AG04449 (cell line): ENCODE results near the gene ANKRD13D.

ENCODE experiments used
- CTCF ChIA-PET: fragments of 350-600 bp; formaldehyde crosslinking; extraction: SDS; loops from one replicate; lab custom pipeline; 2021; ENCODE audit warnings: antibody characterized with exemption; lab: Yijun Ruan, JAX
- POLR2A ChIA-PET: fragments of 400-600, 350-600 bp; formaldehyde crosslinking; extraction: SDS; loops from one replicate; lab custom pipeline; 2020; ENCODE audit warnings: antibody characterized with exemption, inconsistent platforms; lab: Yijun Ruan, JAX
- DNase-seq: peaks from one replicate; pipeline ENCODE4 v3.0.0-alpha.2; 2010; ENCODE audit warnings: low read depth, low spot score
- H3K4me3 ChIP-seq: 2 replicates; pipeline ENCODE4 v1.5.1; 2011; ENCODE audit warnings: low read depth, mild to moderate bottlenecking, control low read depth, low read length
- TF ChIP-seq, protein P1 (sequence below): IDR thresholded peaks from one replicate; pipeline ENCODE4 v1.5.1; 2011; ENCODE audit warnings: mild to moderate bottlenecking, moderate library complexity, low read length, control low read depth, inconsistent platforms; ENCODE audit not compliant: insufficient read depth; ENCODE audit errors: missing control alignments

Gene ANKRD13D

DNA sequence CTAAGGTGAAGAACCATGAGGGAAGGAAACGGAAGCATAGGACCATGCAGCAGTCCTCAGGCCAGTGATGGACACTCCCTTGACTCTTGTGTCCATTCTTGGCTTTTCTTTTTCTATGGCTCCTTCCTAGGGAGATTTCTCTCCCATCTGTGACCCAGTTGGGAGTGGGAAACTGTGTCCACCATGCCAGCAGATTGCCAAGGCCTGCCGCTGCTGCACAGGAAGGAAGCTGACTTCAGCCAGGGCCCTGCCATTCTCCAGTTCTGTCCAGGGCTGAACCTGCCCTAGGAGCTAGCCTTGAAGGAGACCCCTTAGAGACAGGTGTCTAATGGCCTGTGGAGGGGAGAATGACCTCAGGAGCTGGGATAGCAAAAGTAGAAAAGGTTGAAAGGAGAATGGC lies 31.6 kb downstream of the ANKRD13D start:
- H3K4me3 ChIP-seq = no peak overlapping the region
- POLR2A ChIA-PET = no interaction called here
- TF ChIP-seq, protein P1, sequence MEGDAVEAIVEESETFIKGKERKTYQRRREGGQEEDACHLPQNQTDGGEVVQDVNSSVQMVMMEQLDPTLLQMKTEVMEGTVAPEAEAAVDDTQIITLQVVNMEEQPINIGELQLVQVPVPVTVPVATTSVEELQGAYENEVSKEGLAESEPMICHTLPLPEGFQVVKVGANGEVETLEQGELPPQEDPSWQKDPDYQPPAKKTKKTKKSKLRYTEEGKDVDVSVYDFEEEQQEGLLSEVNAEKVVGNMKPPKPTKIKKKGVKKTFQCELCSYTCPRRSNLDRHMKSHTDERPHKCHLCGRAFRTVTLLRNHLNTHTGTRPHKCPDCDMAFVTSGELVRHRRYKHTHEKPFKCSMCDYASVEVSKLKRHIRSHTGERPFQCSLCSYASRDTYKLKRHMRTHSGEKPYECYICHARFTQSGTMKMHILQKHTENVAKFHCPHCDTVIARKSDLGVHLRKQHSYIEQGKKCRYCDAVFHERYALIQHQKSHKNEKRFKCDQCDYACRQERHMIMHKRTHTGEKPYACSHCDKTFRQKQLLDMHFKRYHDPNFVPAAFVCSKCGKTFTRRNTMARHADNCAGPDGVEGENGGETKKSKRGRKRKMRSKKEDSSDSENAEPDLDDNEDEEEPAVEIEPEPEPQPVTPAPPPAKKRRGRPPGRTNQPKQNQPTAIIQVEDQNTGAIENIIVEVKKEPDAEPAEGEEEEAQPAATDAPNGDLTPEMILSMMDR = no peak
- no peak for DNase-seq
- CTCF ChIA-PET = interaction anchor here (0.6 to 12.2 kb wide), 12 partner anchors 10 to 239 kb away, joined by 3 to 295 read pairs (median 7); partner anchors contain the start of genes GRK2 and POLD4

DNA sequence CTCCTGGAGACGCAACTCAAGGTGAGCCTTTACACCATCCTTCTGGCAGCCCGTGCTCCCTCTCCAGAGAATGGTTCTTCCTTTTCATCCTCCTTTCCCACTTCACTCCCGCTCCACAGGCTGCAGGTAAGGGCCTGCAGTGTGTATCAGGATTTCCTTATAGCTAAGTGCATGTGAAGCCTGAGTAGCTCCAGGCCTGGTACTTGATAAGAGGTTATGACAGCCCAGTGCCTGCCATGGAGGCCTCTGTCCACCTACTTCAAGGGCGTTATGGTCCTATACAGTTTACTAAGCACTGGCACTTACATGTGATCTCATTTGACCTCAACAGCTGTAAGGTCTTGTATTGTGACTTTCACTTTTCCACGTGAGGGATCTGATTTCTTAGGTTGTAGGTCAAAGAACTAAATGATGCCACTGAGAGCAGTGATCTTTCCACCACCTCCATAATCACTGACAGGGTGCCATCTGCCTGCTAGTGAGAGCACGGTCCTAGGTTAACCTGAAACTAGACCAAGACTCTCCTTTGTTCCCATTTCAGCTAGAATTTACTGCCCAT lies 32.3 kb downstream of the ANKRD13D start:
- POLR2A ChIA-PET = no interaction called here
- no peak overlapping the region for H3K4me3 ChIP-seq
- CTCF ChIA-PET = interaction anchor here (0.6 to 12.2 kb wide), 9 partner anchors 10 to 61 kb away, joined by 3 to 295 read pairs (median 12); partner anchors contain the start of genes GRK2 and POLD4
- DNase-seq = no peak
- TF ChIP-seq, protein P1 = no peak

DNA sequence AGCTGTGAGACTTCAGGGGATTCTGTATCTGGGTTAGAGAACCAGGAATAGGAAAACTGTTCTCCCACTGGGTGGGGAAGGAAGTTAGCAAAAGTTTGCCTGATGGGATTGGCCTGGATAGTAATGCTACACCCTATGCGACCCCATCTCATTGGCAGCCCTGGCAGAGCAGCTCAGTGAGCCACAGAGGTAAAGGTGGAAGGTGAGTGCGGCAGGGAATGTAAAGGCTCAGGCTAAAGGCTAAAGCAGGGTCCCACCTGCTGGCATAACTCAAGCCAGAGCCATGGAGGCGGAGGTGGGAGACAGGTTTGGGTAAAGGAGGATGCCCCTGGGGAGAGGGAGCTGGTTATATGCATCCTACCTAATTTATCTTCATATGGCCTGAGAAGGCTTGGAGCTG lies 32.9 kb downstream of the ANKRD13D start:
- no peak overlapping the region for H3K4me3 ChIP-seq
- CTCF ChIA-PET = interaction anchor here (2.2 to 12.2 kb wide), 6 partner anchors 9 to 60 kb away, joined by 9 to 295 read pairs (median 49); partner anchors contain the start of genes GRK2 and POLD4
- DNase-seq = no peak
- TF ChIP-seq, protein P1 = no peak
- POLR2A ChIA-PET = no interaction called here

DNA sequence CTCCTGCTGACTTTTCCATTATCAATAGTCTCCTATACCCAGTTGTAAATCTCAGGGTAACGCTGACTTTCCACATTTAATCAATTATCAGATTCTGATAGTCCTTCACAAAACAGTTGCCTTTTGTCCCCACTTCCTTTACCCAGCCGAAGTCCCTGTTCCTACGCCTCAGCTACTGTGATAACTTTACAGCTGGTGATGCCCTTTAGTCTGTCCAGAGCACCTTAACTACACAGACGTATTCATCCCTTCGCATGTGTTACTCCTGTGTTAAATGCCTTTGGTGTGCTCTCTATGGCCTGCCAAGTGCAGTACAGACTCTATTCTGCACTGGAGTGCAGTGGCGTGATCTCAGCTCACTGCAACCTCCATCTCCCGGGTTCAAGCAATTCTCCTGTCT lies 34.4 kb downstream of the ANKRD13D start:
- POLR2A ChIA-PET = no interaction called here
- H3K4me3 ChIP-seq = no peak overlapping the region
- TF ChIP-seq, protein P1 = no peak
- CTCF ChIA-PET = interaction anchor here (1.1 to 12.2 kb wide), 6 partner anchors 22 to 241 kb away, joined by 3 to 295 read pairs (median 49); partner anchors contain the start of genes GRK2 and POLD4
- DNase-seq = no peak

DNA sequence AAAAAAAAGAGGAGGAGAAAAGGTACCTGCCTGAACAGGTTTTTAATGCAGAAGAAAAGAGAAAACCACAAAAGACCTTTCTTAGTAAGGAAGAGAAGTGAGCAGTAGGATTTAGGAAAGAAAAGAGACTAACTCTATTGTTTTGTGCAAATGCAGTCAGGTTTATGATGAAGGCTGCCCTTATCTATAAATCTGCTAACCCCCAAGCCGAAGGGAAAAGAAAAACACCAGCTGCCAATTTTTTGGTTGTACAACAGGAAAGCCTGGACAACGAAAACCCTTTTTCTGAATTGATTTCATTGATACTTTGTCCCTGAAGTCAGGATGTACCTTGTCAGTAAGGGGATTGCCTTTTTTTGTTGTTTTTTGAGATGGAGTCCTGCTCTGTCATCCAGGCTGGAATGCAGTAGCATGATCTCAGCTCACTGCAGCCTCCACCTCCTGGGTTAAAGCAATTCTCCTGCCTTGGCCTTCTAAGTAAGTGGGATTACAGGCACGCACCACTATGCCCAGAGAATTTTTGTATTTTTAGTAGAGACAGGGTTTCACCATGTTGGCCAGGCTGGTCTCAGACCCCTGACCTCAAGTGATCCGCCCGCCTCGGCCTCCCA lies 43.1 kb downstream of the ANKRD13D start:
- ChIA-PET POLR2A (no interaction called here), CTCF (interaction anchor here (1.3 to 18.9 kb wide), 8 partner anchors 11 to 70 kb away, joined by 3 to 224 read pairs (median 8); partner anchors contain the start of gene POLD4)
- no peak overlapping the region for H3K4me3 ChIP-seq
- DNase-seq = no peak
- TF ChIP-seq, protein P1 = no peak

DNA sequence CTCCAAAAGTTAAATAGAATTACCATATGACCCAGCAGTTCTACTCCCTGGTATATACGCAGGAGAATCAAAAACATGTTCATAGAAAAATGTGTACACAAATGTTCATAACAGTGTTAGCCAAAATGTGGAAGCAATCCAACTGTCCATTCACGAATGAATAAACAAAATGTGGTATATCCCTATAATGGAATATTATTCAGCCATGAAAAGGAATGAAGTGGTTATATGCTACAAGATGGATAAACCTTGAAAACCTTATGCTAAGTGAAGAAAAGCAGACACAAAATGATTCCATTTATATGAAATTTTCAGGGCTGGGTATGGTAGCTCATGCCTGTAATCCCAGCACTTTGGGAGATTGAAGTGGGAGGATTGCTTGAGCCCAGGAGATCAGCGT lies 48.2 kb downstream of the ANKRD13D start:
- DNase-seq = no peak
- CTCF ChIA-PET = interaction anchor here (1.3 to 18.9 kb wide), 4 partner anchors 9 to 47 kb away, joined by 5 to 310 read pairs (median 128); partner anchors contain the start of genes POLD4 and RAD9A
- POLR2A ChIA-PET = no interaction called here
- no peak overlapping the region for H3K4me3 ChIP-seq
- TF ChIP-seq, protein P1 = no peak
